Left lobe of liver (tissue), 2 donors: ENCODE results near the gene MCUB. TPM values are rescaled to one million over a fixed set of nuclear protein-coding genes. Genes with fewer than 3 reads are reported as not detected.
"Not testable (repeated sequence)": the region's sequence is repeated elsewhere in the genome, so short reads cannot be mapped to it uniquely, and the experiment has no call there.

Experiments used
- ATAC-seq: fragments of 200-7000 bp; cut with Tn5 transposase; one replicate; pipeline ENCODE4 v1.9.1; 2020; ENCODE audit warnings: mild to moderate bottlenecking, moderate library complexity
- DNase-seq: peaks from one replicate; pipeline ENCODE4 v3.0.0-alpha.2; 2020; ENCODE audit warnings: low spot score
- total RNA-seq: library from RNA; stranded (reverse); gene quantifications from one replicate; pipeline ENCODE4 v1.2.1, GENCODE V29; 2021
- donor health status: DM: no; HTN: no; CAD: no; lungs with moderate emphysema.
- donor health status: DM: no; HTN: yes; CAD: no.

The MCUB gene
- total RNA-seq, 1 donor from 2014 or later = 1.8 TPM

DNA sequence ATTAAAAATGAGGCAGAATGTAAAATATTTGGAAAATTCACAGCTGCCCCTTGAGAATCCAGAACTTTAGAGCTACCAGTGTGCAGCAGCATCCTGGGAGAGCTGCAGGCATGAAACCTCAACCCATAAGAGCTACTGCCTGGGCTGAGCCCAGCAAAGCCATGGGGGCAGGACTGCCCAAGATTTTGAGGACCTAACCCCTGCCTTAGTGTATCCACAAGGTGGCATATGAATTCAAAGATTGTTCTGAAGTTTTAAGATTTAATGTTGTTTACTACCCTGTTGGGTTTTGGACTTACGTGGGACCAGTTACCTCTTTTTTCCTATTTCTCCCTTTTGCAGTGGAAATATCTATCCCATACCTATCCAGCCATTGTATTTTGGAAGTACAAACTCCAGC, 116.8 kb downstream of the MCUB start:
- DNase-seq (no peak), ATAC-seq (peak; percentile 83)

- ATAC-seq, DNase-seq: not testable (repeated sequence)
Measured at GRCh38 chr4:109678472-109678871, 118.4 kb downstream of the MCUB start.

- not testable (repeated sequence) for DNase-seq, ATAC-seq
Measured at GRCh38 chr4:109678925-109679324, 118.9 kb downstream of the MCUB start.

- no peak for DNase-seq
- no peak for ATAC-seq
Measured at GRCh38 chr4:109682875-109683274, 122.8 kb downstream of the MCUB start.

DNA sequence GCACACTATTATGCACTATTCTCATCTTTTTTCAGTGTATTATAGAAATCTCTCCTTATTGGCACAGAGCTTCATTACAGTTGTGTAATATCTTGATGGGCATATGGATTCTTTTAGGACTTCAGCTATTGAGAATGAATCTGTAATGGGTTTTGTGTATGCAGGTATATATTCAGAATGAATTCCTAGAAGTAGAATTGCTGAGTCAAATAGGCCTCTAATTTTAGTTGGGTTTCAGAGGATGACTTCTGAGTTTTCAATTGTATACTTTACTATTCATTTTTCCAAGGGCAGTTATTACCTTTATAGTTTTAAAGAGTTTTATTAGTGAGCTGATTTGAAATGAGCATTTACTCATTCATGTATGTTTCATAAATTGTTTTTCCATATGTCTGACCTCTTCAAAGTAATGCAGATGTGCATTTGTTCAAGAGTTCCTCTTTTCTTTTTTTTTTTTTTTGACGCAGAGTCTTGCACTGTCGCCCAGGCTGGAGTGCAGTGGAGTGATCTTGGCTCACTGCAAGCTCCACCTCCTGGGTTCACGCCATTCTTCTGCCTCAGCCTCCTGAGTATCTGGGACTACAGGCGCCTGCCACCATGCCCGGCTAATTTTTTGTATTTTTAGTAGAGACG, 123.7 kb downstream of the MCUB start:
- ATAC-seq (no peak), DNase-seq (no peak)

GRCh38 chr4:109684727-109685126, 124.7 kb downstream of the MCUB start:
- DNase-seq (no peak), ATAC-seq (no peak)

DNA sequence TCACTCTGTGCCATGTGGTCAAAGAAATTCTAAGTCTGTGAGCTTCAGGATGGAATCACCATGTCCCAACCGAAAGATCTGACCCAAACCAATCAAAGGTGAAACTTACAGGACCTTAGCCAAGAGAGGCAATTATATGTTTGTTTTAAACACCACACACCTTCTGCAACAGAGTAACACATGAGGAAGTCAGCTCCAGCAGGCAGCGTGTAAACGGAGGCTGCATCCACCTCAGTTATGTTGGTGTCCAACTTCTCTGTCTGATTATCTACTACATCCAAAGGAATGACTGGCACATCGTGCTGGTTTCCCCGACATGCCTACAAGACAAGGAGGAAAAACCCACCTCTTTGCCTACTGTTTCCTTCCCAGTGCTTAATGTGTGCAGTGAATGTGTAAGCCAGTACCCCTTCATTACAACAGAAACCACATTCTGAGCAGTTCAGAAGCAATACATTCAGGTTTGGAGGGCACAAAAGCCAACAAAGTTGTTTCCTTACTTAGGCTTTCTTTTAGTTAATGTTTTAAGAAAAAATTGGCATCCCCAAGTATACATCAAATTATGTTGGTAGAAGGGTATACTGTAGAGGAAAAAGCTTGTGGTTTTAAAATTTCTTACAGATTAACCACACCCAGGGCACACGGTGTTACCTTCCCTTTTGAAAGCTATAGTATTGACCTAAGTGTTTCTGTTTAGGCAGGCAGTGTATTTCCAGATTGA, 130.8 kb downstream of the MCUB start:
- peak; percentile 26 for ATAC-seq
- no peak for DNase-seq

- DNase-seq (no peak), ATAC-seq (no peak)
Measured at GRCh38 chr4:109691411-109691920, 131.4 kb downstream of the MCUB start.

GRCh38 chr4:109698656-109699055, 138.6 kb downstream of the MCUB start:
- no peak for ATAC-seq
- no peak for DNase-seq

DNA sequence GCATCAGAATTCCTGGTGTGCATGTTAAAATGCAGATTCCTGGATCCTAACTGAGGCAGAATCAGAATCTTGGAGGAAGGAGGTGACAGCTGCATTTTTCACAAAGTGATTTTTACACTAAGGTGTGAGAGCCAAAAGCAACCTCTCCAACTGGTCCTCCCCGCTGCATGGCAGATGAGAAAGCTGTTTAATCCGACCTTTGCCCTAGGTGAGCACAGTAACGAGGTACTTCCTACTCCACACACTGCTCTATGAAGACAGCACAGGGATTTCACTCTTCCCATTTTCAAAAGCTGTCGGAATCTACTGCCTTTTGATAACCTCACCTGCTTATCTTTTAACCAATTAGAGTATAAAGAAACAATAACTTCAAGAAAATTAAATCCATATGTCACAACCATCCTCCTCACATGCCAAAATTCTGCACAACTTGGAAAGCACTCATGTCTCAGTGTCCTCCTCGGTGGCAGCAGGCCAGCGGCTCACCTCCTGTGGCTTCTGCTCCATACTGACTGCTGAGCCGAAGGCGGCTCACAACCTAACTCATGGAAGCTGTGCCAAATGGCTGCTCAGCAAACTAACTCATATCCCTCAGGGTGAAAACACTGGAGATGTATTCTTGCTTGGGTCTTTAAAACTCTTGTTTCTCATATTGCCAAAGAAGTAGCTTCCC, 139.6 kb downstream of the MCUB start:
- peak; percentile 7 for ATAC-seq

GRCh38 chr4:109701566-109702410, 141.7 kb downstream of the MCUB start:
- ATAC-seq (no peak), DNase-seq (no peak)

More for the DNA sequence above, 139.6 kb downstream of the MCUB start:
- DNase-seq = no peak

DNA sequence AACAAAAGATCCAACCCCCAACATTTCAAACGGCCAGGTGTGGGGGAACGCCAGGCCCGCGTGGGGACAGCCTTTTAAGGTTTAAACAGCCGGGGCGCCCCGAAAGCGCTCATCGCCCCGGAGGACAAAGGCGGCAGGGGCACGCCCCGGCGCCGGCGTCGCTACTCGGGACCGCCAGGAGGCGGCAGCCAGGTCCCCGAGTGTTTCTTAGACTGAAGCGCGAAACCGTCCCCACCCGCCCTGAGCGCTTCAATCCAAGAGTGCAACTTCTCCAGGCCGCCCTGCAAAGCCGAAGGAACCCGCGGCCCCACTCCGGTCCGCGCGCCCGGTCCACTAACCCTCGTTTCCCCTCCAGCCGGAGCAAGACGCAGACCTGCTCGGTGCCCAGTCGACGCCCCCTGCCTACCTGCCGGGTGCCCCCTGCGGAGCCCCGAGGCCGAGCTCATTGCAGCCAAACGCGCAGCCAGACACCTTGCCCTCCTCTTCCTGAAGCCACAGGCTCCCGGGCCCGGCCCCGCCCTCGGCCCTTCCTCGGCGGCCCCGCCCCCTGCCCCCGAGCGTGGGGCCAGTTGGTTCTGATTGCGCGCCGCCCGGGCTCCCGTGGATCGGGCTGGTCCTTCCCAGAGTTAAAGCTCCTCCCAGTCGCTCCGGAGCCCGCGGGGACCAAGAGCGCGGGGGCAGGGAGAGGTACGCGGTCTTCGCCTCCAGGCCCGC, 143.1 kb downstream of the MCUB start, which contains the start of gene CASP6:
Gene CASP6, minus strand, starts transcription at position 496 of the 714 bp plus-strand sequence. Its CDS starts 50 bp downstream, at position 446.
- DNase-seq (peak; percentile 96), ATAC-seq (peak; percentile 94)

DNA sequence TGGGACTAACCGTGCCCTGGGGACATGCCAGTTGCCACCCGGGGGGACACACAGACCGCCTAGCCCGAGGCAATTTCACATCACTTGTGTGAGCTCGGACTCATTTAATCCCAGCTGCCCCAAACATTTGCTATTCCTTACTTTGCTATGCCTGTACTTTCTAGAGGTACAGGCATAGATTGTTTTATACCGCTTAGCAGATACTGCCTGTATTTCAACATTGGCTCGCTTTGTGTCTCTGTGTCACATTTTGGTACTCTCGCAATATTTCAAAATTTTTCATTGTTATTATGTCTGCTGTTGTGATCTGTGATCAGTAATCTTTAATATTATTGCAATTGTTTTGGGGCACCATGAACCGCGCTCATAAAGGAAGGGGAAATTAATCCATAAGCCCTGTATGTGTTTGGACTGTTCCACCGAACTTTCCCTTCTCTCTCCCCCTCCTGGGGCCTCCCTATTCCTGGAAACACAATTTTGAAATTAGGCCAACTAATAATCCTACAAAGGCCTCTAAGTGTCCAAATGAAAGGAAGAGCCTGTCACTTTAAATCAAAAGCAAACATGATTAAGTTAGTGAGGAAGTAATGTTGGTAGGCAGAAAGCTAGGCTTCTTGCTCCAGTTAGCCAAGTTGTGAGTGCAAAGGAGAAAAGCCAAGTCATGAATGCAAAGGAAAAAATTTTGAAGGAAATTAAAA, 143.8 kb downstream of the MCUB start:
- ATAC-seq (peak; percentile 27), DNase-seq (no peak)

GRCh38 chr4:109708435-109708834, 148.4 kb downstream of the MCUB start:
- ATAC-seq (no peak), DNase-seq (no peak)

- ATAC-seq (no peak), DNase-seq (no peak)
Measured at GRCh38 chr4:109708990-109709389, 148.9 kb downstream of the MCUB start.

- ATAC-seq (no peak), DNase-seq (no peak)
Measured at GRCh38 chr4:109713500-109713899, 153.5 kb downstream of the MCUB start.

- ATAC-seq = no peak
- no peak for DNase-seq
Measured at GRCh38 chr4:109718759-109719158, 158.7 kb downstream of the MCUB start.

DNA sequence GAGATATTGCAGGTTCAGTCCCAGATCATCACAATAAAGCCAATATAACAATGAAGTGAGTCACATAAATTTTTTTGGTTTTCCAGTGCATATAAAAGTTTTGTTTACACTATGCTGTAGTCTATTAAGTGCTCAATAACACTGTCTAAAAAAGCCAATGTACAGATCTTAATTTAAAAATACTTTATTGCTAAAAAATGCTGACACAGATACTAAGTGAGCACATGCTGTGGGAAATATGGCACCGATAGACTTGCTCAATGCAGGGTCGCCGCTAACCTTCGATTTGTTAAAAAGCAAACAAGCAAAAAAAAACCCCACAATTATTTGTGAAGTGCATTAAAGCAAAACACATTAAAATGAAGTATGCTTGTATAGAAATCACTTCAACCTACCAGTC, 159.6 kb downstream of the MCUB start:
- ATAC-seq (no peak), DNase-seq (no peak)

- ATAC-seq = no peak
- DNase-seq = no peak
Measured at GRCh38 chr4:109721033-109721432, 161.0 kb downstream of the MCUB start.
